Colonic mucosa (tissue), 4 donors: Measurements from ENCODE around the gene ST3GAL2. TPM values are rescaled to one million over a fixed set of nuclear protein-coding genes. Genes with fewer than 3 reads are reported as not detected.
"Not testable (repeated sequence)": the region's sequence is repeated elsewhere in the genome, so short reads cannot be mapped to it uniquely, and the experiment has no call there.

ENCODE experiments used
- DNase-seq: peaks from one replicate; pipeline ENCODE4 v3.0.0-alpha.2; 2020
- H3K27ac ChIP-seq: fragments of 200-600 bp; one replicate; pipeline ENCODE4 v1.8.0; 2021
- H3K27me3 ChIP-seq: fragments of 200-600 bp; one replicate; pipeline ENCODE4 v1.8.0; 2021
- H3K36me3 ChIP-seq: fragments of 200-600 bp; one replicate; pipeline ENCODE4 v1.8.0; 2021
- H3K4me1 ChIP-seq: fragments of 200-600 bp; one replicate; pipeline ENCODE4 v1.8.0; 2021; ENCODE audit warnings: mild to moderate bottlenecking
- H3K4me3 ChIP-seq: fragments of 200-600 bp; one replicate; pipeline ENCODE4 v1.8.0; 2021
- H3K9ac ChIP-seq, 2 donors: one replicate each; pipeline ENCODE4 v1.7.0; 2013; ENCODE audit warnings: control low read depth in 2 of 2, low read depth in 2 of 2, low read length in 2 of 2
- H3K9me3 ChIP-seq: fragments of 200-600 bp; one replicate; pipeline ENCODE4 v1.8.0; 2021
- CTCF ChIP-seq: fragments of 200-600 bp; IDR thresholded peaks from one replicate; pipeline ENCODE4 v1.8.0; 2022; ENCODE audit warnings: antibody characterized with exemption, mild to moderate bottlenecking
- intact Hi-C: fragments of 100-400 bp; cut with DNase I; formaldehyde crosslinking; loops from one replicate; pipeline ENCODE4 v1.14.1; 2022
- total RNA-seq, 2 donors: library from RNA; stranded (reverse); fragmentation: NEBNext Ultra II Directional in 1 of 2; extraction: Animal tissue kit (Norgen Biotek cat#: 25700) in 1 of 2; gene quantifications; one replicate each; pipeline ENCODE4 v1.2.1, GENCODE V29; 2021
- donor health status: healthy.
- donor health status: DM: no; HTN: no; CAD: no.
- donor health status: DM: no; HTN: no; CAD: no.

ST3GAL2 gene
- total RNA-seq, 2 donors from 2014 or later: 6.9 to 8.1 TPM

- intact Hi-C loops: no loop called here
Measured at GRCh38 chr16:70412385-70412784, 26.5 kb downstream of the ST3GAL2 start.

GRCh38 chr16:70410734-70411133 lies 28.2 kb downstream of the ST3GAL2 start:
- no peaks in the 10 kb centered on the region for H3K9me3 ChIP-seq
- no peaks in the 10 kb centered on the region for H3K4me1 ChIP-seq
- H3K4me3 ChIP-seq: no peak overlapping the region
- intact Hi-C loops: no loop called here
- no peak for TF ChIP-seq CTCF
- no peaks in the 10 kb centered on the region for H3K27me3 ChIP-seq
- H3K9ac ChIP-seq: no peak overlapping the region
- no peak overlapping the region for H3K27ac ChIP-seq
- DNase-seq: no peak
- no peaks in the 10 kb centered on the region for H3K36me3 ChIP-seq

More at GRCh38 chr16:70412385-70412784, 26.5 kb downstream of the ST3GAL2 start:
- Histone ChIP-seq H3K9me3 (no peaks in the 10 kb centered on the region), H3K4me1 (peaks cover 5% of the 10 kb centered on the region), H3K27ac (no peak overlapping the region), H3K9ac (no peak overlapping the region), H3K27me3 (no peaks in the 10 kb centered on the region), H3K36me3 (no peaks in the 10 kb centered on the region), H3K4me3 (no peak overlapping the region)
- TF ChIP-seq CTCF: no peak
- DNase-seq: no peak

- Histone ChIP-seq H3K9ac (no peak overlapping the region), H3K4me3 (no peak overlapping the region), H3K4me1 (no peaks in the 10 kb centered on the region), H3K27ac (no peak overlapping the region), H3K27me3 (no peaks in the 10 kb centered on the region), H3K9me3 (no peaks in the 10 kb centered on the region), H3K36me3 (no peaks in the 10 kb centered on the region)
- DNase-seq: no peak
- no peak for TF ChIP-seq CTCF
- intact Hi-C loops: no loop called here
Measured at GRCh38 chr16:70407811-70408274, 31.1 kb downstream of the ST3GAL2 start.

DNA sequence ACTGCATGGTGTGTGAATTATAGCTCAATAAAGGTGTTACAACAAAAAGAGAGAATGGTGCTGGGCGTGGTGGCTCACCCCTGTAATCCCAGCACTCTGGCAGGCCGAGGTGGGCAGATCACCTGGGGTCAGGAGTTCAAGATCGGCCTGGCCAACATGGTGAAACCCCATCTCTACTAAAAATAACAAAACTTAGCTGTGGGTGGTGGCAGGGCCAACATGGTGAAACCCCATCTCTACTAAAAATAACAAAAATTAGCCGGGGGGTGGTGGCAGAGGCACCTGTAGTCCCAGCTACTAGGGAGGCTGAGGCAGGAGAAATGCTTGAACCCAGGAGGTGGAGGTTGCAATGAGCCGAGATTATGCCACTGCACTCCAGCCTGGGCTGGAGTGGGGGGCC lies 32.8 kb downstream of the ST3GAL2 start:
- DNase-seq, H3K9me3 ChIP-seq, intact Hi-C loops, H3K27me3 ChIP-seq, H3K36me3 ChIP-seq, H3K4me1 ChIP-seq, H3K4me3 ChIP-seq, H3K9ac ChIP-seq, H3K27ac ChIP-seq: not testable (repeated sequence)

DNA sequence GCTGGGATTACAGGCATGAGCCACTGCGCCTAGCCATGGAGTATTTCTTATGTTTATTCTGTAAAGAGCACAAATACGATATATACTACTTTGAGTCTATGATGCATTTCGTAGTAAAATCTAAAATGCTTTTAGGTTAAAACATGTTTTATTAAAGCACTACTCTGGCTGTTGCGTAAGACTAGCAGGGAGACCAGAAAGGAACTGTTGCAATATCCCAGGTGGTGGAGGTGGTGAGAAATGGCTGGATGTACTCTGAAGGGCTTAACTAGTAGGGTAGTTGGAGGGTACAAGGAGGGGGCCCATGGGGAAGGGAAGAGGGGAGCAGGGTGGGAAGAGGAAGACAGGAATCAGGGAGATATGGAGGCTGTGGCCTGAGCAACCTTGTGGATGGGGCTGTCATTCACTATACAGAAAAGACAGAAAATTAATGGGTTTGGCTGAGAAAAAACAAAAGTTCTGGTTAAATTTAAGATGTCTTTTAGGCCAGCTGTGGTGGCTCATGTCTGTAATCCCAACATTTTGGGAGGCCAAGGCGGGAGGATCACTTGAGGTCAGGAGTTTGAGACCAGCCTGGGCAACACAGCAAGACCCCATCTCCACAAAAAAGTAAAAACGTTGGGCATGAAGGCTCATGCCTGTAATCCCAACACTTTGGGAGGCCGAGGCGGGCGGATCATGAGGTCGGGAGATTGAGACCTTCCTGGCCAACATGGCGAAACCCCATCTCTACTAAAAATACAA lies 35.8 kb downstream of the ST3GAL2 start:
- intact Hi-C loops: no loop called here
- Histone ChIP-seq H3K27me3 (no peaks in the 10 kb centered on the region), H3K4me3 (no peak overlapping the region), H3K27ac (no peak overlapping the region), H3K9ac (no peak overlapping the region), H3K4me1 (no peaks in the 10 kb centered on the region), H3K9me3 (no peaks in the 10 kb centered on the region), H3K36me3 (no peaks in the 10 kb centered on the region)
- TF ChIP-seq CTCF: no peak
- DNase-seq: no peak

GRCh38 chr16:70399951-70400350 lies 38.9 kb downstream of the ST3GAL2 start:
- Histone ChIP-seq H3K36me3 (no peaks in the 10 kb centered on the region), H3K4me1 (peaks cover 3% of the 10 kb centered on the region), H3K9ac (no peak overlapping the region), H3K27me3 (no peaks in the 10 kb centered on the region), H3K9me3 (no peaks in the 10 kb centered on the region), H3K27ac (no peak overlapping the region), H3K4me3 (no peak overlapping the region)
- intact Hi-C loops: loop anchor here (5.0 kb wide), 1 partner anchor 67 kb away; no protein-coding TSS in a partner anchor
- no peak for TF ChIP-seq CTCF
- no peak for DNase-seq
